Measurements from ENCODE around the gene ALCAM.
A peak's percentile ranks its signal among the peaks of the same experiment; 100 is the strongest.
"Not testable (repeated sequence)": the region's sequence is repeated elsewhere in the genome, so short reads cannot be mapped to it uniquely, and the experiment has no call there.

Gene ALCAM

DNA sequence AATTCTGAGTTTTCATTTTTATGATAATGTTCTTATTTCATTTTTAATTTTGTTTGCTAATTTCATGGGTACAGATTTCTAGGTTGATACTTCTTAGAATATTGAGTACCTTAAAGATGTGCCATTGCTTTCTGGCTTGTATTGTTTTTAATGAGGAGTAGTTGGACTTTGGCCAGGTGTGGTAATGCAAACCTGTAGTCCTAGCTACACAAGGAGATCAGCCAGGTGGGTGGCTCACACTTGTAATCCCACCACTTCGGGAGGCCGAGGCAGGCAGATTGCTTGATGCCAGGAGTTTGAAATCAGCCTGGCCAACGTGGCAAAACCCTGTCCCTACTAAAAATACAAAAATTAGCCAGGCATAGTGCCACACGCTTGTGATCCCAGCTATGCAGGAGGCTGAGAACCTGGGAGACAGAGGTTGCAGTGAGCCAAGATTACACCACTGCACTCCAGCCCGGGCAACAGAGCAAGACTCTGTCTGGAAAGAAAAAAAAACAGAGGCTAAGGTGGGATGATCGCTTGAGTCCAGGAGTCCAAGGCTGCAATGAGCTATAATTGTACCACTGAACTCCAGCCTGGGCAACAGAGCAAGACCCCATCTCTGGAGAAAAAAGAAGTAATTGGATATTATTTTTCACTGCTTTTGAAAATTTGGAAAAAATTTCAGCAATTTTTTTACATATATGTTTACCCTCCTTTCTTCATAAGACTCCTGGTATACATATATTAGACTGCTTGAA lies 198.0 kb downstream of the ALCAM start:
- H3K4me3 ChIP-seq (ENCODE audit: low read depth, low read length): no peak overlapping the region

DNA sequence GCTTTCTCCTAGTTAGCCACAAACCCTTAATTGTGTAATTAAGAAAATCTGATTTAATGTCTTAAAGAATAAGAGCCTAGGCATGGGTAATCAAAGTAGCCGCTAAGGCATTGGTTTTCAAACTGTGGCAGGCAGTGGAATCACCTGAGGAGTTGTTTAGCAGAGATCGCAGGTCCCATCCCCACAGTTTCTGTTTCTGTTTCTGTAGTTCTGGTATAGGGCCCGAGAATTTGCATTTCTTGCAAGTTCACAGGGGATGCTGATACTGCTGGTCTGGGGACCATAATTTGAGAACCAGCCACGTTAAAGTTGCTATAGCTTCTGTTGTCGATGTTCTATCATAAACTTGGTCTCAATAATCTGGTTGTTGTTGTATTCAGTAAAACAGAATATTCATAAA lies 204.3 kb downstream of the ALCAM start:
- H3K4me3 ChIP-seq (ENCODE audit: low read depth, low read length): no peak overlapping the region

DNA sequence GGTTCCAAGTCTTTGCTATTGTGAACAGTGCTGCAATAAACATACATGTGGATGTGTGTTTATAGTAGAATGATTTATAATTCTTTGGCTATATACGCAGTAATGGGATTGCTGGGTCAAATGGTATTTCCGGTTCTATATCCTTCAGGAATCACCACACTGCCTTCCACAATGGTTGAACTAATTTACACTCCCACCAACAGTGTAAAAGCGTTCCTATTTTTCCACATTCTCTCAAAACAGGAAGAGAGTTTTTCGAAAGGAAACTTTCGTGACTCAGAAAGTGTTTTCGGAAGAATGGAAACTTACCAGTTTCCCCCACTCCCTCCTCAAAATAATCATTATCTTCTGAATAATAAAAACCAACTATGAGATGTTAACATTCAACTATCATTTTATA lies 205.8 kb downstream of the ALCAM start:
- H3K4me3 ChIP-seq (ENCODE audit: low read depth, low read length): no peak overlapping the region

DNA sequence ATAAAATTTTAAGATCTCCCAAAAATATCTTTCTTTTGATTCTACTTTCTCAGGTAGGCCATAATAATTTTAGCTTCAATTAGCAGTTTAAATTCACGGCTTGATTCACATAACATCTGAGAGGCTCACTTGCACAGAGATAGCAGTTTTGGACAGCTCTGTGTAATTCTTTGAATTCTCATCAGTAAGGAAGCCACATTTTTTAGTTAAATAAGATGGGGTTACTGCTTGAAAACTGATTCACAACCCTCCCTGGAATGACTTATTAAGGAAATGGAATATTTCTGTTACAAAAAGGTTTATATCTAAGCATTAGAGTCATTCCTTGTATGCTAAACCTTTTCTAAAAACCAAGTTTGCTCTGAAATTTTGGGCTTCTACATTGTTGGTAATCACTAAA lies 212.7 kb downstream of the ALCAM start:
- H3K4me3 ChIP-seq (ENCODE audit: low read depth, low read length): no peak overlapping the region

DNA sequence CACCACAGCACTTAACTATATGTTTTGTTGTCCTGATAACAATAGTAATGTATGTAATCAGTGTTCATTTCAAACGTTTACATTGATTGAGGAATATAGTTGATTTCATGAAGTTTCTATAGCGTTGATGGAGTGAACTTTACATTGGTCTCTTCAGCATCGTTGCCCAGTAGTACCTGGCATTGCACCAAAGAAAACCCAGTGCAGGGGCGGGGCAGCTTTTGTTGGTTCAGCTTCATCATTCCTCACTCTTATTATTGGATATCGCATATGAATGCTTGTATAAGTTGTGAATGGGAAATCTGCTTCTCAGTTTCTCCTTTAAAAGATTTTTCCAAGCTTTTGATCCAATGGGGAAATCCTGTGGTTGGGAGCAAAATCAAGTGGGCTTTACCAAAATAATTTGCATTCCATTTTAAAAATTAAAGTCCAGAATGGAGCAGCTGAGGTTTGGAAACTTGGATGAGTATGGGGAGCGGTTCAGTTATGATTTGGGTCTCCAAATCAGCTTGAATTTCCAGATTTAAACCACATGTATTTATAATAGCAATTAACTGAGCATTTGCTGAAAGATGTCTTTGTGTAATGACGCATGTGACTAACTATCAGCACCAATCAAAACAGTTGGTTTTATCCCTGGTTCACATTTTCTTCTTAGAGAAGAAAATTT lies 213.7 kb downstream of the ALCAM start:
- H3K4me3 ChIP-seq (ENCODE audit: low read depth, low read length): no peak overlapping the region

DNA sequence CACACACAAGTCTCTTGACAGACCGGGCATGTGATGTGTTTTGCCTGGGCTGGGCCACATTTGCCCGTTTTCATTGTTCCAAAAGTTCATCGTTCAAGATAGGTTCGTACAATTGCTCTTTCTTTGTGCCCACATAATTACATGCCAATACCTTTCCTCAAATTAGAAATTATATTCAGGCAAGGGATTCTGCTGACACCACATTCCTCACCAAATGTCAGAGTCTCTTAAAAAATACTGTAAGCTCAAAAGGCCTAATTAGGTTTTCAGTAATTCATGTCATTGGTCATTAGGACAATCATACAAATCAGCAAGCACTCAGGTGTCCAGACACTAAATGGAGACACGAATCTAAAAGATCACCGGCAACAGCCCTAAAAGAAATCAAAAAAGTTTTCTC lies 215.3 kb downstream of the ALCAM start:
- no peak overlapping the region for H3K4me3 ChIP-seq (ENCODE audit: low read depth, low read length)

DNA sequence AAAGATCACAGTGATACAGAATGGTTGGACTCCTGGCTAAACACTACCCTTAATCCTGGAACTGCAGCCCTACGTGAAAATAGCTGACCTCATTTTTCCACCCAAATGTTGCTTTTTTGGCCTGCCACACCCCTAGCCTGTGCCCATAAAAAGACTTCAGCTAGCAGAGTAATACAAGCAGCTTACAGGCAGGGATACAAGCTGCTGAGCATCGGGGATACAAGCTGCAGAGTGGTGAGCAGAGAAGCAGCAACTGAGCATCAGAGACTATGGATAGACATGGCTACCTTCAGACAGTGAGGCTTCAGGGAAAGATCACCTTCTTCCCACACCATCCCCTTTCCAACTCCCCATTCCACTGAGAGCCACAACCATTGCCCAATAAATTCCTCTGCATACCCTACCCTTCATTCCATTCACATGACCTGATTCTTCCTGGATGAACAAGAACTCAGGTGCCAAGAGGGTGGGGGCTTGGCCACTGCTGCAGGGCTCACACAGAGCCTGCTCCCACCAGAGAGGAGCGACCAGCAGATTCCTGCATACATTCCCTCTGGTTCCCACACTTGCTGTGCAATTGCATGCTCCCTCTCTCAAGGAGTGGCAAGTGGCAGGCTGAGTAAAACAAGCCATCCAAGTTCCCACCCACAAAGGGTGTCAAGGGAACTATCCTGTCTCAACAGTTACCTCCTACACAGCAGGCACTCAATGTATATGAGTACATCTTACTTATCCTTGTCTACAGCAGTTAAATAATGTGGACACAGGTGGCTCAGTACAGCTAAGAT lies 217.5 kb downstream of the ALCAM start:
- no peak overlapping the region for H3K4me3 ChIP-seq (ENCODE audit: low read depth, low read length)

DNA sequence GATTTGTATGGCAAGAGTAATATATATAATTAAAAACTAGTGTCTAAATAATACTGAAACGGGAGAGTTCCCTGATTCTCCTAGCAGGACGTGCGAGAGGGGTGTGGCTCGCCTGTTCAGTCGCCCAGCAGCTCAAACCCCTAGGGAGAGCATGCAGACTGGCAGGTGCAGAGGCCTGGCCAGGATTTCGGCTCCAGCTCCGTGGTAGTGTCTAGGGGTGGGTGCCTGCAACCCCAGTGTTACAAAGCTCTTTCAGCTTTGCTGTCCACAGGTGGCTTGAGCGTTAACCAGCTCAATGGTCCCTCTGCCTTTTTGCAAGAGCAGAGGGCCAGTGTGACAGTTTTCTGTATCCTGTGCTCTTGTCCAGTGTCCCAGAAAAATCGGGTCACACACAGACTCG lies 226.6 kb downstream of the ALCAM start:
- H3K4me3 ChIP-seq (ENCODE audit: low read depth, low read length): no peak overlapping the region

DNA sequence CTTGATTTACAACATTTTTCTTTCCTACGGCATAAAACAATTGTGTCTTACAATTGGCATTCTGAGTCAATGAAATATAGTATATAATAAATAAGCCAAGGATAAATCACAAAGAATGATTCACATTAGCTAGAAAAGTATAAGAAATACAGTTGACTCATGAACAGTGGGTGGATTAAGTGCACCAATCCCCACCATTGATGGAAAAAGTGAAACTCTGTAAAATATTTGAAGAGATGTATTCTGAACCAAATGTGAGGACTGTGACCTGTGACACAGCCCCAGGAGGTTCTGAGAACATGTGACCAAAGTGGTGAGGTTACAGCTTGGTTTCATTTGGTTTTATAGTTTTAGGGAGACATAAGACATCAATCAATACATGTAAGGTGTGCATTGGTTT lies 227.5 kb downstream of the ALCAM start:
- no peak overlapping the region for H3K4me3 ChIP-seq (ENCODE audit: low read depth, low read length)

DNA sequence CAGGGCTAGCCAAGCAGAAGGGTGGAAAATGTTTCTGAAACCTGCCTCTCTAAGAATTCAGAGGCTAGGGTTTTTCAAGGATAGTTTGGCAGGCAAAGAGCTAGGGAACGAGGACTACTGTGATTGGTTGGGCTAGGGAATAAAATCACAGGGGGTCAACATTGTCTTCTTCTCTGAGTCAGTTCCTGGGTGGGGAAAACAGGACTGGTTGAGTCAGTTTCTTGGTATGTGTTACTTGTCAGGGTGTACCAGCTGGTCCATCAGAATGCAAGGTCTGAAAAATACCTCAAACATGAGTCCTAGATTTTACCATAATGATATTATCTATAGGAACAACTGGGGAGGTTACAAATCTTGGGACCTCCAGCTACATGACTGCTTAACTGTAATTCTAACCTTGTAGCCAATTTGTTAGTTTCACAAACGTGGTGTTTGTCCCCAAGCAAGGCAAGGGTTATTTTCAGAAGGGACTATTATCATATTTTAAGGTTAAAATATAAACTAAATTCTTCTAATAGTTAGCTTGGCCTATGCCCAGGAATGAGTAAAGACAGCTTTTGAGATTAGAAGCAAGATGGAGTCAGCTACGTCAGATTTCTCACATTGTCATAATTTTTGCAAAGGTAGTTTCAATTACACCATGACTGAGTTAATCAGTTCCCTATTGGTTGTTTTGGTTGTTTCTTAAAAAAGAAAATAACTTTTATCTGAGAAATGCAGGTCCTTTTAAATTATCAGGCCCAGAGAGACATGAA lies 231.5 kb downstream of the ALCAM start:
- no peak overlapping the region for H3K4me3 ChIP-seq (ENCODE audit: low read depth, low read length)

DNA sequence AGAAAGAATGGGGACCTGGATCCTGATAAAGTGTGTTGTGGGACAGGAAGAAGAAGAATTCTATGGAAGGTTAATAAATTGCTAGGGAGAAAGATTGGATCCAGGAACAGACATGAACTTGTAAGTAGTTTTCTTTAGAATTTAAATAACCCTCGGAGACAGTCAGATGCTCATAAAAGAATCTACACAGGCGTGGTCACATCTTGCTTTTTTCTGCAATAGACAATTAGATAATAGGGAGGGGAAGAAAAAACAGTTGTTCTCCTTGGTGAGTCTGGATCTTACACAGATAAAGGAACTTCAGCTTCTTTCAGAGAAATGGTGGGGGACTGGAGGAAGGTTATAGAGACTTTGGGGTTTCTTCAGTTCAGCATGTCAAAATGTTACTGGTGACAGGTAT lies 232.6 kb downstream of the ALCAM start:
- H3K4me3 ChIP-seq (ENCODE audit: low read depth, low read length): no peak overlapping the region

DNA sequence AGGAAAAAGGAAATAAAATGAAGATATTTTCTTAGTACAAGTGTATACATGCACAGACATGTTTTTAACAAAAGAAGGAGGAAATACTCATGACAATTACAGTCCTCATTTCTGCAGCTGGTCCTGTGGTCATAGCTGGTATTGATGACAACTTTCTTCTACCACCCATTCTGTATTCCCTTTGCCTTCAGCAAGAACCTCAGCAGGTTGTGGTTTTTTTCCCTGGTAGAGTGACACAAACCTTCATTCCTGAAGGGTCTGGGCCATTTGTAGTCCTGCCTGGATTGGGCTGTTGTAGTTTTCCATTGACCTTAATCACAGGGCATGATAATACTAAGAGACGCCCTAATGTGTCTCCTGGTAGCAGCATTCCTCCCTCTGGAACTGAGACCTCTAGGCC lies 235.0 kb downstream of the ALCAM start:
- H3K4me3 ChIP-seq (ENCODE audit: low read depth, low read length): not testable (repeated sequence)

DNA sequence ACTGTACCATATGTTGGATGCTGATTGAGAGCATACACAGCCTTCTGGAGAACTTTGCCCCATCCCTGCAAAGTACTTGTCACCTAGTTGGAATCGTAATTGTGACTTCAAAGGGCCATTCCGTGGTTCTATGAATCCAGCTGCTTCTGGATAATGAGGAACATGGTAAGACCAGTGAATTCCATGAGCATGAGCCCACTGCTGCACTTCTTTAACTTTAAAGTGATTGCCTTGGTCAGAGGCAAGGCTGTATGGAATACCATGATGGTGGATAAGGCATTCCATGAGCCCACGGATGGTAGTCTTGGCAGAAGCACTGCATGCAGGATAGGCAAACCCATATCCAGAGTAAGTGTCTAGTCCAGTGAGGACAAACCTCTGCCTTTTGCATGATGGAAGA lies 235.6 kb downstream of the ALCAM start:
- not testable (repeated sequence) for H3K4me3 ChIP-seq (ENCODE audit: low read depth, low read length)

DNA sequence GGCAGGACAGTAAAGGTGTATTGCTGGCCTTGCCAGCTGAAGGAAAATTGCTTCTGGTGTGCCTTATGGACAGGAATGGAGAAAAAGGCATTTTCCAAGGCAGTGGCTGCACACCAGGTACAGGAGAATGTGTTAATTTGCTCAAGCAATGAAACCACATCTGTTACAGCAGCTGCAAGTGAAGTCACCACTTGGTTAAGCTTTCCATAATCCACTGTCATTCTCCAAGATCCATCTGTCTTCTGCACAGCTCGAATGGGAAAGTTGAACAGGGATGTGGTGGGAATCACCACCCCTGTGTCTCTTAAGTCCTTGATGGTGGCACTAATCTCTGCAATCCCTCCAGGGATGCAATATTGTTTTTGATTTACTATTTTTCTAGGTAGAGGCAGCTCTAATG lies 236.8 kb downstream of the ALCAM start:
- H3K4me3 ChIP-seq (ENCODE audit: low read depth, low read length): not testable (repeated sequence)

DNA sequence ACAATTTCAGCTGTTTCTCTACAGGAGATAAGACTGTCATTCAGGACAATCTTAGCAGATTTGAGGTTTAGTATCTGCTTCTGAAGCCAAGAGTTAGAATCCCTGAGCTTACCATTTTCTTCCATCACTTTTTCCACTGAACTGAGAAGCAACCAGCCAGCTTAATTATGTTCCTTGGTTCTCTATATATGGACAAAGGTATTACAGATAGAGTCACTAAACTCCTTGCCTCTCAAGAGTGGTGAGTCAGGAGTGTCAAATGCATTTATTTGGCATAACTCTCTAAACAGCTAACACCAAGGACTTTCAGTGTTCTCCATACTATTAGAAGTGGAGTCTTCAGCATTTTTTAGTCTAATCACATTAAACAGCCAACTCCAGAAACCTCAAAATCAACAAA lies 239.3 kb downstream of the ALCAM start:
- no peak overlapping the region for H3K4me3 ChIP-seq (ENCODE audit: low read depth, low read length)

DNA sequence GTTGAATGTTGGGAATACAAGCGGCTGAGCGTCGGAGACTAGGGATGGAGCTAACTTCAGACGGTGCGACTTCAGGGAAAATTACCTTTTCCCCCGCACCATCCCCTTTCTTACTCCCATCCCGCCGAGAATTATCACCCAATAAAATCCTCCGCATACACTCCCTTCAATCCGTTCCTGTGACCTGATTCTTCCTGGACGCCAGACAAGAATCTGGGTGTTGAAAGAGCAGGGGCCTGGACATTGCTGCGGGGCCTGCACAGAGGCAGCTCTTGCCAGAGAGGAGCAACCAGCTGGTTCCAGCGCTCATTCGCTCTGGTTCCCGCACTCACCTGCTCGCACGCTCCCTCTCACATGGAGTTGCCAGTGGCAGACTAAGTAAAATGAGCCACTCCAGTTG lies 241.9 kb downstream of the ALCAM start:
- peak overlapping the region; percentile 30 for H3K4me3 ChIP-seq (ENCODE audit: low read depth, low read length)

DNA sequence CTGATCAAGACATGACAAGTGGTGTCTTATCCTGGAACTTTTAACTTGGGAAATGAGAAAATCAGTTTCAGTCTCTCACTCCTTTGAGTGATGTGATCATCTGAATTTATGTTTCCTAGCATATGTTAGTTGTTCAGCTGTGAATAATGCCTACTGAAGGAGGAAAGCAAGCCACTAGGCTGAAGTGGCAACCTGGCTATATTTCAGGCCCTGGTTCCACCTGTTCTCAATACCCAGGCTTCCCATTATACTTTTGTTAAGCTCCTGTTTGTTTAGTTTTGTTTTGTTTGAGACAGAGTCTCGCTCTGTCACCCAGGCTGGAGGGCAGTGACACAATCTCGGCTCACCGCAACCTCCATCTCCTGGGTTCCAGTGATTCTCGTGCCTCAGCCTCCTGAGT lies 243.8 kb downstream of the ALCAM start:
- no peak overlapping the region for H3K4me3 ChIP-seq (ENCODE audit: low read depth, low read length)

DNA sequence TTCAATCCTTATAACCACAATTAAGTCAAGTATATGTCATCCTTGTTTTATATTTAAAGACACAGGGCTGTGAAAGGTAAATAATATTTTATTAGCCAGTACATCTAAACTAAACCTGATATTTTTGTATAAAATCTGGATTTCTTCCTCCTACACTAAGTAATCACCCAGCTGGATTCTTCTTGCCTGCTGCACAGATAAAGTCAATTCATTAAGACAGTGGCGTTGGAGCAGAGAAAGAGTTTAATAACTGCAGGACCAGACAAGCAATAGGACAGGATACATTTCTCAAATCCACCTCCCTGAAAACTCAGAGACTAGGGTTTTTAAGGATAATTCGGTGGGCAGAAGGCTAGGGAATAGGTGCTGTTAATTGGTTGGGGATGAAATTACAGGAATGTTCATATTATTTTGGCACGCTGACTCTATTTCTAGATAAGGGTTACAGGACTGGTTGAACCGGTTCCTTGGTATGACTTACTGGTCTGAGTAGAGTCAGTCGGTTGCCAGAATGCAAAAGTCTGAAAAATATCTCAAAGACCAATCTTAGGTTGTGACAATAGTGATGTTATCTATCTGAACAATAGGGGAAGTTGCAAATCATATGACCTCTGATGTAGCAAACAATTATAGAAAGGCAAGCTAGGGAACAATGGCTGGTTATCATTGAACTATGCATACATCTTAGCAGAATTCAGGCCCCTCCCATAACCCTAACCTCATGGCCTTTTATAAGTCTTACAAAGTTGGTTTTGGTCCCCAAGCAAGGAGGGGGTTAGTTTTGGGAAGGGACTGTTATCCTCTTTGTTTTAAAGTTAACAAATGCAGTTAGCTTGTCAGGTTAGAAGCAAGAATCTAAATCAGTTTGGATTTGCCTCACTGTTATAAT lies 244.8 kb downstream of the ALCAM start:
- H3K4me3 ChIP-seq (ENCODE audit: low read depth, low read length): no peak overlapping the region

DNA sequence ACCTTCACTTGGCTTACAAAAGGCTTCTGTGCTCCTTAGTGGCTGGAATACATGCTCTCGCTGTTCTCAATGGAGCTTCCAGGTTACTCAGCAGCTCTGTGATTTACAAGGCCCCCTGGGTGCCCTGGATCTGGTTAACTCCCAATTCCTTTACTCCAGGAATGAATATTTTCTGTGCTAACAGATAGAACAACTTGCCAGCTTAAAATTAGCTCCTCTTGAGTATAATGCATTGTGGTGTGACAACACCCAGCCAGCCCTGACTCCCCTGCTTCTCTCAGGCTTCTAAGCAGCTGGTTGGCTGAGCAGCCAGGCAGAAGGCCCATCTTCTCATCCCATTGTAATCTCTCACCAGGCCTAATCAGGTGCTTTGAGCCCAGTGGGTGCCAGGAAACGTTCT lies 246.4 kb downstream of the ALCAM start:
- no peak overlapping the region for H3K4me3 ChIP-seq (ENCODE audit: low read depth, low read length)

DNA sequence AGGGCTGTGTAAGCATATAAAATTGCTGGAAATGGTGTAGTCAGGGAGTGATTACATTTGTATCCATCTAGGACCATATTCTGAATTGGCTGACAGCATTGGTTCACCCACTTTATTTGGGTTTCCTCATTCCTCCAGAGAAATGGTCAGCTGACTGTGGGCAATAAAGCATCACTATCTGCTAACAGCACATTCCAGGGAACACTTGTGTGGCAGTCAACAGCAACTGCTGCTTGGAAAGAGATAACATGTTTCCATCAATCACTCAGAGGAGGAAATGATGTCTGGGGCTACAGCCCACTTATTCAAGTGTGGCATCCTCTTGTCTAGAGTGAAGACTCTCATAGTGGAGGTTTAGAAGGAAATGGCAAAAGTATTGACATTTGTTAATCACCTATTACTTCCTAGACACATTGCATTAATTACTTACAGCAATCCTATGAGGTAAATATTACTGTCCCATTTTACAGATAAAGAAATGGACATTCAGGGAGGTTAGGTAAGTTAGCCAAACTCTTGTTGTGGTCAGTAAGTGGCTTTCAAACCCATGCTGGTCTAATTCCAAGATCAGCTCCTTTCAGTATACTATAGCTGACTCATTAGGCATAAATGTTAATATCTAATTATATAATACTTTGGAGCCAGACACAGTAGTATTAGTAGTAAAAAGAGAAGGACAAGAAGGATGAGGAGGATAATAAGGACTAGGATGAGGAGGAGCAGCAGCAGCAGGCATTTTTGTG lies 247.8 kb downstream of the ALCAM start:
- no peak overlapping the region for H3K4me3 ChIP-seq (ENCODE audit: low read depth, low read length)
